Measurements from ENCODE around the gene E4F1.

GRCh38 chr16:2237102-2237482 is 13.7 kb downstream of the E4F1 start:
- TF ChIP-seq, protein P1, sequence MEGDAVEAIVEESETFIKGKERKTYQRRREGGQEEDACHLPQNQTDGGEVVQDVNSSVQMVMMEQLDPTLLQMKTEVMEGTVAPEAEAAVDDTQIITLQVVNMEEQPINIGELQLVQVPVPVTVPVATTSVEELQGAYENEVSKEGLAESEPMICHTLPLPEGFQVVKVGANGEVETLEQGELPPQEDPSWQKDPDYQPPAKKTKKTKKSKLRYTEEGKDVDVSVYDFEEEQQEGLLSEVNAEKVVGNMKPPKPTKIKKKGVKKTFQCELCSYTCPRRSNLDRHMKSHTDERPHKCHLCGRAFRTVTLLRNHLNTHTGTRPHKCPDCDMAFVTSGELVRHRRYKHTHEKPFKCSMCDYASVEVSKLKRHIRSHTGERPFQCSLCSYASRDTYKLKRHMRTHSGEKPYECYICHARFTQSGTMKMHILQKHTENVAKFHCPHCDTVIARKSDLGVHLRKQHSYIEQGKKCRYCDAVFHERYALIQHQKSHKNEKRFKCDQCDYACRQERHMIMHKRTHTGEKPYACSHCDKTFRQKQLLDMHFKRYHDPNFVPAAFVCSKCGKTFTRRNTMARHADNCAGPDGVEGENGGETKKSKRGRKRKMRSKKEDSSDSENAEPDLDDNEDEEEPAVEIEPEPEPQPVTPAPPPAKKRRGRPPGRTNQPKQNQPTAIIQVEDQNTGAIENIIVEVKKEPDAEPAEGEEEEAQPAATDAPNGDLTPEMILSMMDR (IDR thresholded peaks at IDR 0.05) = no peak
- TF ChIP-seq POLR2A (IDR thresholded peaks at IDR 0.05) (no peak), EP300 (IDR thresholded peaks at IDR 0.05) (no peak)

All from tibial nerve (tissue), 4 donors.